GM23338 (cell line): ENCODE measurements around the gene GGCT. TPM values are rescaled to one million over a fixed set of nuclear protein-coding genes. Genes with fewer than 3 reads are reported as not detected.

ENCODE experiments used
- ATAC-seq: fragments of 200-7000 bp; cut with Tn5 transposase; 3 replicates; pipeline ENCODE4 v1.9.1; 2020
- DNase-seq: peaks from one replicate; pipeline ENCODE4 v3.0.0-alpha.2; 2015; ENCODE audit warnings: low spot score
- H2AFZ ChIP-seq: fragments of 200-600 bp; sonication (generic); 2 replicates; pipeline ENCODE4 v1.8.0; 2016; ENCODE audit warnings: antibody characterized with exemption, mild to moderate bottlenecking, moderate library complexity
- H3F3A ChIP-seq: fragments of 200-600 bp; sonication (generic); replicated peaks from 2 replicates; pipeline ENCODE4 v1.8.0; 2017; ENCODE audit warnings: antibody characterized with exemption, mixed run types, low read depth
- H3K27ac ChIP-seq: fragments of 200-600 bp; sonication (generic); 2 replicates; pipeline ENCODE4 v1.6.1; 2016; ENCODE audit warnings: low read depth
- H3K27me3 ChIP-seq: fragments of 200-600 bp; sonication (generic); 2 replicates; pipeline ENCODE4 v1.8.0; 2016; ENCODE audit warnings: mild to moderate bottlenecking, mixed run types, moderate library complexity; ENCODE audit not compliant: insufficient read depth
- H3K36me3 ChIP-seq: fragments of 200-600 bp; sonication (generic); 2 replicates; pipeline ENCODE4 v1.8.0; 2016; ENCODE audit warnings: mild to moderate bottlenecking; ENCODE audit not compliant: insufficient read depth
- H3K4me1 ChIP-seq: fragments of 200-600 bp; sonication (generic); 2 replicates; pipeline ENCODE4 v1.8.0; 2016; ENCODE audit warnings: mild to moderate bottlenecking, moderate library complexity; ENCODE audit not compliant: insufficient read depth
- H3K4me2 ChIP-seq: fragments of 200-600 bp; sonication (generic); 2 replicates; pipeline ENCODE4 v1.7.1; 2017; ENCODE audit warnings: mixed run types
- H3K4me3 ChIP-seq: fragments of 200-600 bp; sonication (generic); 2 replicates; pipeline ENCODE4 v1.6.1; 2016; ENCODE audit warnings: mixed run types
- H3K79me2 ChIP-seq: fragments of 200-600 bp; sonication (generic); replicated peaks from 2 replicates; pipeline ENCODE4 v1.8.0; 2017; ENCODE audit warnings: mild to moderate bottlenecking; ENCODE audit not compliant: insufficient read depth
- H3K9me2 ChIP-seq: fragments of 200-600 bp; sonication (generic); 2 replicates; pipeline ENCODE4 v1.8.0; 2017; ENCODE audit not compliant: insufficient read depth
- H4K20me1 ChIP-seq: fragments of 200-600 bp; sonication (generic); replicated peaks from 2 replicates; pipeline ENCODE4 v1.8.0; 2017; ENCODE audit warnings: mild to moderate bottlenecking; ENCODE audit not compliant: insufficient read depth
- H3K27ac Mint-ChIP-seq: 2 replicates; pipeline ENCODE4 v1.8.0; 2020; ENCODE audit warnings: inconsistent platforms, mild to moderate bottlenecking, moderate library complexity, mixed read lengths
- H3K27me3 Mint-ChIP-seq: 3 replicates; pipeline ENCODE4 v1.8.0; 2022; ENCODE audit warnings: low read depth, mild to moderate bottlenecking, moderate library complexity, mixed read lengths, inconsistent platforms; ENCODE audit not compliant: insufficient read depth, poor library complexity
- H3K36me3 Mint-ChIP-seq: 3 replicates; pipeline ENCODE4 v1.8.0; 2021; ENCODE audit warnings: low read depth, mild to moderate bottlenecking, inconsistent platforms, moderate library complexity, mixed read lengths
- H3K4me1 Mint-ChIP-seq: 3 replicates; pipeline ENCODE4 v1.8.0; 2020; ENCODE audit warnings: mild to moderate bottlenecking, inconsistent platforms, mixed read lengths
- H3K4me3 Mint-ChIP-seq: 3 replicates; pipeline ENCODE4 v1.8.0; 2021; ENCODE audit warnings: moderate library complexity, mild to moderate bottlenecking, inconsistent platforms, mixed read lengths
- H3K9me3 Mint-ChIP-seq: 3 replicates; pipeline ENCODE4 v1.8.0; 2020; ENCODE audit warnings: moderate library complexity, mild to moderate bottlenecking, inconsistent platforms, mixed read lengths
- CREB1 ChIP-seq: fragments of 250-450 bp; sonication (Bioruptor Pico); IDR thresholded peaks from 2 replicates; pipeline ENCODE4 v1.5.0; 2020; ENCODE audit warnings: low read depth, mild to moderate bottlenecking, moderate library complexity
- EZH2 ChIP-seq: fragments of 200-600 bp; sonication (generic); IDR thresholded peaks from one replicate; pipeline ENCODE4 v1.8.0; 2017; ENCODE audit warnings: antibody characterized with exemption, mild to moderate bottlenecking, low read depth; ENCODE audit not compliant: unreplicated experiment
- EZH2phosphoT487 ChIP-seq: fragments of 200-600 bp; sonication (generic); IDR thresholded peaks from one replicate; pipeline ENCODE4 v1.8.1; 2018; ENCODE audit warnings: antibody characterized with exemption; ENCODE audit not compliant: unreplicated experiment
- JUNB ChIP-seq: IDR thresholded peaks from one replicate; pipeline ENCODE4 v1.6.1; 2016; ENCODE audit warnings: antibody characterized with exemption; ENCODE audit not compliant: unreplicated experiment
- NANOG ChIP-seq: IDR thresholded peaks from 2 replicates; pipeline ENCODE4 v1.6.1; 2016; ENCODE audit warnings: antibody characterized with exemption, borderline replicate concordance
- POLR2AphosphoS5 ChIP-seq: IDR thresholded peaks from 2 replicates; pipeline ENCODE4 v1.6.1; 2016; ENCODE audit warnings: antibody characterized with exemption, low read depth
- REST ChIP-seq: IDR thresholded peaks from one replicate; pipeline ENCODE4 v1.6.1; 2018; ENCODE audit warnings: antibody characterized with exemption; ENCODE audit not compliant: unreplicated experiment
- STAT1 ChIP-seq: IDR thresholded peaks from one replicate; pipeline ENCODE4 v1.6.1; 2016; ENCODE audit warnings: antibody characterized with exemption; ENCODE audit not compliant: unreplicated experiment
- ZNF114 ChIP-seq: fragments of 250-450 bp; sonication (Bioruptor Pico); IDR thresholded peaks from 2 replicates; pipeline ENCODE4 v1.5.0; 2020; ENCODE audit warnings: mild to moderate bottlenecking, moderate library complexity
- ZNF331 ChIP-seq: fragments of 250-450 bp; sonication (Bioruptor Pico); IDR thresholded peaks from 2 replicates; pipeline ENCODE4 v1.5.0; 2020; ENCODE audit warnings: low read depth, mild to moderate bottlenecking, moderate library complexity
- ZNF462 ChIP-seq: fragments of 250-450 bp; sonication (Bioruptor Pico); IDR thresholded peaks from 2 replicates; pipeline ENCODE4 v1.5.0; 2020; ENCODE audit warnings: mild to moderate bottlenecking, moderate library complexity
- polyA plus RNA-seq: library from polyadenylated mRNA; unstranded; fragments of >200 nt; fragmentation: Nextera tagmentation; extraction: Ambion mirVana; gene quantifications from 2 replicates; pipeline ENCODE4 v1.2.1, GENCODE V29; 2016
- total RNA-seq: library from RNA; depleted of rRNA; stranded (reverse); fragments of >200 nt; shearing (Covaris generic); gene quantifications from 2 replicates; pipeline ENCODE4 v1.2.3, GENCODE V29; 2014
- TF ChIP-seq, protein P1 (sequence below), 2 experiments: fragments of 200-600 bp in 1 of 2; sonication (generic) in 1 of 2; conservative IDR thresholded peaks; 2 replicates each; pipeline versions ENCODE4 v1.5.1 to v1.6.1; 2016 to 2017; ENCODE audit warnings: antibody characterized with exemption in 2 of 2, low read depth in 2 of 2, mild to moderate bottlenecking in 2 of 2, moderate library complexity in 1 of 2
- TF ChIP-seq, protein P2 (sequence below): IDR thresholded peaks from 2 replicates; pipeline ENCODE4 v1.6.1; 2016; ENCODE audit warnings: antibody characterized with exemption

The GGCT gene
- total and polyA plus RNA-seq, 2 experiments from 2014 or later, result 104 to 229 TPM

DNA sequence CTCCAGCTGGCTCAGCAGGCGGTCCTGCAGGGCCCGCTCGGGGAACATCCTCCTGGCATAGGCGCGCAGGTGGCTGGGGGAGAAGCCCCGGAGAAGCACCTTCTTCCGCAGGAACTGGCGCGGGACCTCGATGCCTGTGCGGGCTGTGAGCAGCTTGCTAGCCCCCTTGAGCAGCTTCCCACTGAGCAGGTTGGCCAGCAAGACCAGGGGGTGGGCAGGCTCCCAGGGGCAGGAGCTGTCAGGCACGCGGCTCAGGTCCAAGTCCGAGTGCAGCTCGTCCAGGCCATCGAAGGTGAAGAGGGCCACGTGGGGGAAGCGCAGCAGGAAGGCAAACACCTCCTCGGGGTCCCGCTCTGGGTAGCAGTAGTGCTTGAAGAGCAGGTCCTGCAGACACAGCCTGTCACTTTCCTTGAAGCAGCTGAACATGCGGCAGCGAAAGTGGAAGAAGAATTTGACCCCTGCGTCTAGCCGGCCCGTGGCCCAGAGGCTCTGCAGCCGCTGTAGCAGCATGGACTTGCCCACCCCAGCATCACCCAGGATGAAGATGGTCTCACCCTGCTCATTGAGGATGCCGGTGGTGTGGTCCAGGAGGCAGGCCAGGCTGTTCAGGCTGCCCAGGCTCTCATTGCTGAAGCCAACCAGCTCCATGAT is 52.2 kb downstream of the GGCT start:
- TF ChIP-seq EZH2 (no peak), ZNF462 (no peak), ZNF114 (CRISPR knock-in tag) (no peak), NANOG (no peak), STAT1 (no peak), POLR2AphosphoS5 (no peak), EZH2phosphoT487 (no peak), JUNB (no peak), ZNF331 (CRISPR knock-in tag) (no peak), REST (no peak), CREB1 (no peak)
- TF ChIP-seq, protein P1, sequence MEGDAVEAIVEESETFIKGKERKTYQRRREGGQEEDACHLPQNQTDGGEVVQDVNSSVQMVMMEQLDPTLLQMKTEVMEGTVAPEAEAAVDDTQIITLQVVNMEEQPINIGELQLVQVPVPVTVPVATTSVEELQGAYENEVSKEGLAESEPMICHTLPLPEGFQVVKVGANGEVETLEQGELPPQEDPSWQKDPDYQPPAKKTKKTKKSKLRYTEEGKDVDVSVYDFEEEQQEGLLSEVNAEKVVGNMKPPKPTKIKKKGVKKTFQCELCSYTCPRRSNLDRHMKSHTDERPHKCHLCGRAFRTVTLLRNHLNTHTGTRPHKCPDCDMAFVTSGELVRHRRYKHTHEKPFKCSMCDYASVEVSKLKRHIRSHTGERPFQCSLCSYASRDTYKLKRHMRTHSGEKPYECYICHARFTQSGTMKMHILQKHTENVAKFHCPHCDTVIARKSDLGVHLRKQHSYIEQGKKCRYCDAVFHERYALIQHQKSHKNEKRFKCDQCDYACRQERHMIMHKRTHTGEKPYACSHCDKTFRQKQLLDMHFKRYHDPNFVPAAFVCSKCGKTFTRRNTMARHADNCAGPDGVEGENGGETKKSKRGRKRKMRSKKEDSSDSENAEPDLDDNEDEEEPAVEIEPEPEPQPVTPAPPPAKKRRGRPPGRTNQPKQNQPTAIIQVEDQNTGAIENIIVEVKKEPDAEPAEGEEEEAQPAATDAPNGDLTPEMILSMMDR (conservative IDR thresholded peaks at IDR 0.05; ENCODE audit: low read depth in 2 of 2), result no peak
- TF ChIP-seq, protein P2, sequence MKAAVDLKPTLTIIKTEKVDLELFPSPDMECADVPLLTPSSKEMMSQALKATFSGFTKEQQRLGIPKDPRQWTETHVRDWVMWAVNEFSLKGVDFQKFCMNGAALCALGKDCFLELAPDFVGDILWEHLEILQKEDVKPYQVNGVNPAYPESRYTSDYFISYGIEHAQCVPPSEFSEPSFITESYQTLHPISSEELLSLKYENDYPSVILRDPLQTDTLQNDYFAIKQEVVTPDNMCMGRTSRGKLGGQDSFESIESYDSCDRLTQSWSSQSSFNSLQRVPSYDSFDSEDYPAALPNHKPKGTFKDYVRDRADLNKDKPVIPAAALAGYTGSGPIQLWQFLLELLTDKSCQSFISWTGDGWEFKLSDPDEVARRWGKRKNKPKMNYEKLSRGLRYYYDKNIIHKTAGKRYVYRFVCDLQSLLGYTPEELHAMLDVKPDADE, result no peak
- no peaks in the 10 kb centered on the region for H4K20me1 ChIP-seq
- Mint-ChIP-seq H3K9me3 (no peaks in the 10 kb centered on the region), H3K4me1 (peaks cover 26% of the 10 kb centered on the region), H3K4me3 (no peak overlapping the region), H3K27me3 (peaks cover 4% of the 10 kb centered on the region), H3K36me3 (peaks cover 11% of the 10 kb centered on the region; the same call in 2 of the 3 replicates), H3K27ac (no peak overlapping the region)
- H3K79me2 ChIP-seq, result no peaks in the 10 kb centered on the region
- H3K27ac ChIP-seq, result no peak overlapping the region
- no peak overlapping the region for H2AFZ ChIP-seq
- H3K4me3 ChIP-seq, result no peak overlapping the region
- ATAC-seq (no peak), DNase-seq (no peak)
- no peaks in the 10 kb centered on the region for H3F3A ChIP-seq
- no peak overlapping the region for H3K4me2 ChIP-seq
- H3K4me1 ChIP-seq, result peaks cover 11% of the 10 kb centered on the region
- no peaks in the 10 kb centered on the region for H3K9me2 ChIP-seq
- H3K36me3 ChIP-seq, result no peaks in the 10 kb centered on the region
- no peaks in the 10 kb centered on the region for H3K27me3 ChIP-seq
